Left lobe of liver (tissue), 2 donors: Measurements from ENCODE around the gene VNN1. TPM values are rescaled to one million over a fixed set of nuclear protein-coding genes. Genes with fewer than 3 reads are reported as not detected.
"Not testable (repeated sequence)": the region's sequence is repeated elsewhere in the genome, so short reads cannot be mapped to it uniquely, and the experiment has no call there.

Experiments used
- ATAC-seq: fragments of 200-7000 bp; cut with Tn5 transposase; one replicate; pipeline ENCODE4 v1.9.1; 2020; ENCODE audit warnings: mild to moderate bottlenecking, moderate library complexity
- DNase-seq: peaks from one replicate; pipeline ENCODE4 v3.0.0-alpha.2; 2020; ENCODE audit warnings: low spot score
- total RNA-seq: library from RNA; stranded (reverse); gene quantifications from one replicate; pipeline ENCODE4 v1.2.1, GENCODE V29; 2021
- donor health status: DM: no; HTN: no; CAD: no; lungs with moderate emphysema.
- donor health status: DM: no; HTN: yes; CAD: no.

The VNN1 gene
- total RNA-seq, 1 donor from 2014 or later = 74.8 TPM

- DNase-seq = no peak
- ATAC-seq = no peak
These were observed 12.2 kb upstream of the VNN1 start for GRCh38 chr6:132725947-132726607.

- ATAC-seq = no peak
- DNase-seq = no peak
These were observed 11.6 kb upstream of the VNN1 start for GRCh38 chr6:132725471-132725870.

GRCh38 chr6:132719736-132720448, 6.0 kb upstream of the VNN1 start:
- ATAC-seq (peak; percentile 73), DNase-seq (no peak)

- peak; percentile 61 for ATAC-seq
- no peak for DNase-seq
These were observed 2.2 kb upstream of the VNN1 start for GRCh38 chr6:132715881-132716637.

GRCh38 chr6:132715204-132715603, 1.3 kb upstream of the VNN1 start:
- DNase-seq (peak; percentile 83), ATAC-seq (peak; percentile 75)

GRCh38 chr6:132714160-132714559, 305 bp upstream of the VNN1 start:
- DNase-seq (no peak), ATAC-seq (peak; percentile 5)

GRCh38 chr6:132712366-132712765, 1.5 kb downstream of the VNN1 start:
- DNase-seq = no peak
- peak; percentile 5 for ATAC-seq

- ATAC-seq (no peak), DNase-seq (no peak)
These were observed 5.1 kb downstream of the VNN1 start for GRCh38 chr6:132708771-132709170.

GRCh38 chr6:132708002-132708401, 5.9 kb downstream of the VNN1 start:
- no peak for DNase-seq
- ATAC-seq = no peak

- not testable (repeated sequence) for DNase-seq, ATAC-seq
These were observed 7.1 kb downstream of the VNN1 start for GRCh38 chr6:132706756-132707155.

- ATAC-seq = peak; percentile 57
- DNase-seq = no peak
These were observed 9.9 kb downstream of the VNN1 start for GRCh38 chr6:132703936-132704335.

- ATAC-seq = no peak
- no peak for DNase-seq
These were observed 15.2 kb downstream of the VNN1 start for GRCh38 chr6:132698608-132699007.

- ATAC-seq (no peak), DNase-seq (no peak)
These were observed 18.1 kb downstream of the VNN1 start for GRCh38 chr6:132695773-132696172.

- ATAC-seq (peak; percentile 74), DNase-seq (no peak)
These were observed 20.4 kb downstream of the VNN1 start for GRCh38 chr6:132693478-132693877.

- ATAC-seq (no peak), DNase-seq (no peak)
These were observed 23.2 kb downstream of the VNN1 start for GRCh38 chr6:132690678-132691077.

GRCh38 chr6:132687306-132687705, 26.5 kb downstream of the VNN1 start:
- ATAC-seq (no peak), DNase-seq (no peak)

GRCh38 chr6:132686531-132686930, 27.3 kb downstream of the VNN1 start:
- ATAC-seq (no peak), DNase-seq (no peak)

GRCh38 chr6:132685009-132685408, 28.8 kb downstream of the VNN1 start:
- ATAC-seq = no peak
- no peak for DNase-seq

- DNase-seq (no peak), ATAC-seq (no peak)
These were observed 29.6 kb downstream of the VNN1 start for GRCh38 chr6:132684272-132684671.

- no peak for ATAC-seq
- no peak for DNase-seq
These were observed 30.3 kb downstream of the VNN1 start for GRCh38 chr6:132683543-132683942.

- ATAC-seq, DNase-seq: not testable (repeated sequence)
These were observed 34.8 kb downstream of the VNN1 start for GRCh38 chr6:132679094-132679493.

- DNase-seq (no peak), ATAC-seq (no peak)
These were observed 38.1 kb downstream of the VNN1 start for GRCh38 chr6:132675749-132676148.
